Stimulated activated CD8-positive, alpha-beta memory T cell treated with anti-CD3 and anti-CD28 coated beads, Interleukin-15, amount 100 ng/mL, for 48 hours (primary cell): ENCODE results near the gene TMEM117.
"Not testable (repeated sequence)": the region's sequence is repeated elsewhere in the genome, so short reads cannot be mapped to it uniquely, and the experiment has no call there.

Experiments
- DNase-seq, 2 donors: peaks; one replicate each; pipeline ENCODE4 v3.0.0-alpha.2; 2020; ENCODE audit warnings: low read depth in 2 of 2

The TMEM117 gene

GRCh38 chr12:44020555-44020954, 184.7 kb downstream of the TMEM117 start:
- DNase-seq = no peak

DNA sequence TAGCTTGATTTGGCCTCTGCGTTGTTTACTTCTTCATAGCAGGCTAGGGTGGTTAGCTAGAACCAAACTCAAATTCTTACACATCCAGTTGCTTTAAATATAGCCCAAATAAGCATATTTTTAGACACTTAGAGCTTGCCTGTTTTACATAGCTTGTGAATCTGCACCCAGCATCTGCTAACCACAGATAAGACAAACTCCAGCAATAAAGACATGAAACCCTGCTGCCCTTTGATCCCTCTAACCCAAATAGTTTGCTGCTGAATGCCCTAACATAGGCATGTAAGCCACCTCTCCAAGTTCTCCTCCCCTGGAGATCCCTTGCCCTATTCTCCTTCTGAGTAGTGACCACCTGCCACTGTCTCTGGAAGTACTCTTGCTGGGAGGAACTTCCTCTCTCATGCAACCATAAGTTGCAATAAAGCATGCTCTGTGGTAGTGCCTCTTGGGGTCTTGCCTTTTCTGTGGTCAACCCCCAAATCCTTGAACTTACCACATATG, 185.6 kb downstream of the TMEM117 start:
- DNase-seq = no peak

- no peak for DNase-seq
Measured at GRCh38 chr12:44025499-44025898, 189.6 kb downstream of the TMEM117 start.

GRCh38 chr12:44026046-44026445, 190.2 kb downstream of the TMEM117 start:
- DNase-seq = no peak

DNA sequence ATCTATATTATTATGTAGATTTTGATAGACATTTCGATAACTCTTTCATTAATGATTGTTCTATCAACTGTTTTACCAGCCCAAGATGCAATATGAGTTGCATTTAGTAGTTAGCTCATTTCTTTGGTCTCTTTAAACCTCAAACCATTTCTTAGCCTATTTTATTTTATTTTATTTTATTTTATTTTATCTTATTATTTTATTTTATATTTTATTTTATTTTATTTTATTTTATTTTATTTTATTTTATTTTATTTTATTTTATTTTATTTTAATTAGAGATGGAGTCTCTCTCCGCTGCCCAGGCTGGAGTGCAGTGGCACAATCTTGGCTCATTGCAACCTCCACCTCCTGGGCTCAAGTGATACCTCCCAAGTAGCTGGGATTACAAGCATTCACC, 191.0 kb downstream of the TMEM117 start:
- not testable (repeated sequence) for DNase-seq

- DNase-seq = no peak
Measured at GRCh38 chr12:44029194-44029593, 193.3 kb downstream of the TMEM117 start.

- no peak for DNase-seq
Measured at GRCh38 chr12:44031472-44032185, 195.7 kb downstream of the TMEM117 start.

DNA sequence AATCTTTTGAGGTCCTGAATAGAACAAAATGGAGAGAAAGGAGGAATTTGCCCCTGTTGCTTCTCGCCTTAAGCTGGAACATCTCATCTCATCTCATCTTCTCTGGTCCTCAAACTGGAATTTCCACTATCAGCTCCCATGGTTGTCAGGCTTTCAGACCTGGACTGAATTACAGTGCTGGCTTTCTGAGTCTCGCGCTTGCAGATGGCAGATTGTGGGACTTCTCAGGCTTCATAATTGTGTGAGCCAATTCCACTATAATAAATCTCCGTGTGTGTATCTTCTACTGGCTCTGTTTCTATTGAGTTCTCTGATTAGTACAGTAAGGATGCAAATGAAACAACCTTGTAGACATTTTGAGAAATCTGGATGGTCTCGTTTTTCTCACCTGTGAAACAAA, 199.0 kb downstream of the TMEM117 start:
- DNase-seq = no peak

- no peak for DNase-seq
Measured at GRCh38 chr12:44036875-44037443, 201.1 kb downstream of the TMEM117 start.

DNA sequence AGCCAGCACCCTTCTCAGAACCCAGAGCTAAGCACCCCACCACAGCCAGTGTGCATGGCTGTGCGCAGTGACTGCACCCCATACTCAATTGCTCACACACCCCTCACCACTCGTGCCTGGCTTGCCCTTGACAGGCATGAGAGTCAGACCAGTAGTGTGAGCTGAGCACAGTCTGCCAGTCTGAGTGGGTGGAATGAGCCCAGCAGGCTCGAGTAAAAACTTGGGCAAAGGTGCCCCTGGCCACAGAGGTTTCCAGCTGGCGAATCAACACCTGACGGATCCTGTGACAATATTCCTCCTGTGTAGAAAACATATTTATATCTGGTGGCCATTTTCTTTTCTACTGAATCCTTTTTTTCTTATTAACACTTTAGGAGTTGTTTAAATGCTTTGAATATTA, 202.5 kb downstream of the TMEM117 start:
- DNase-seq = no peak

DNA sequence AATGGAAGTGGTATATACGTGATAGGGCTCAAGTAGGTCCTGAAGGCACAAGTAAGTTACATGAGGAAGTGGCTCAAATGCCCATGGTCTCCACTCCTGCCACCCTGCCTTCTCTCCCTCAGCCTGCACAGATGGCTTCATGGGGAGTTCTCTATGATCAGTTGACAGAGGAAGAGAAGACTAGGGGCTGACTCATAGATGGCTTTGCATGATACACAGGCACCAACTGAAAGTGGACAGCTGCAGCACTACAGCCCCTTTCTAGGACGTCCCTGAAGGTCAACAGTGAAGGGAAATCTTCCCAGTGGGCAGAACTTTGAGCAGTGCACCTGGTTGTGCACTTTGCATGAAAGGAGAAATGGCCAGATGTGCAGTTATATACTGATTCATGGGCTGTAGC, 208.6 kb downstream of the TMEM117 start:
- not testable (repeated sequence) for DNase-seq

GRCh38 chr12:44046732-44047417, 211.0 kb downstream of the TMEM117 start:
- DNase-seq = no peak

- no peak for DNase-seq
Measured at GRCh38 chr12:44052554-44052953, 216.7 kb downstream of the TMEM117 start.

GRCh38 chr12:44053549-44054127, 217.8 kb downstream of the TMEM117 start:
- no peak for DNase-seq

- DNase-seq = no peak
Measured at GRCh38 chr12:44054281-44054680, 218.4 kb downstream of the TMEM117 start.

- DNase-seq = no peak
Measured at GRCh38 chr12:44058366-44058765, 222.5 kb downstream of the TMEM117 start.

DNA sequence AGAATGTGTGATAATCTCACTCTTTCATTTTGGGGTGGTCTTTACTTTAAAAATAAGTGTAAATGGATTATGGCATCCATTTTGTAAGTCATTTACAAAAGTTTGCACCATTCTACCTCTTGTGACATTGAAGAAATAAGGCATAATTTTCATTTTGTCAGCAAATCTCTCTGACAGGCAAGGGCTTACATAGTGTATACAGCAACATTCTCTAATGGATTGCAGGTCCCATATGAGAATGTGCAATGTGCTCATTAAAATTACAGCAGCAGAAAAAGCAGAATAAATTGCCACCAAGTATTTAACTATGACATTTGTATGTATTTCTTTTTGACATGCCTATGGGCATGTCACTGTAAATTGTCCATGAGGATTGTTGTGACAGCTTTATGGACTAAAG, 223.6 kb downstream of the TMEM117 start:
- DNase-seq = no peak

DNA sequence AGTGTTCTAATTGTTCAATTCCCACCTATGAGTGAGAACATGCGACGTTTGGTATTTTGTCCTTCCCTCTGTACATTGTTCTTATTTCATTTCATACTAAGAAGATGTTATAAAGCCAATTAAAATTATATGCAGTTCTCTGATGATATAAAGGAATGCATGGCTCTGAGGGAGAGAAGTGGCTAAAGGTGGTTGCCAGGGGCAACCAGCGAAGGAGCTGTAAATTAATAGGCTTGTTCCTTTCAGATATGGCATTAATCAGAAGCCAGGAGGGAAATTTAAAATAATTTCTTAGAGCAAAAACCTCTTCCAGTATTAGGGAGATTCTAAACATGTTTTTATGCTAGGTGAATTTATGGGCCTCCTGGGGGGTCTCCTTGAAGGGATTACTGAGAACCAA, 227.8 kb downstream of the TMEM117 start:
- DNase-seq = no peak

- no peak for DNase-seq
Measured at GRCh38 chr12:44076871-44077270, 241.0 kb downstream of the TMEM117 start.

DNA sequence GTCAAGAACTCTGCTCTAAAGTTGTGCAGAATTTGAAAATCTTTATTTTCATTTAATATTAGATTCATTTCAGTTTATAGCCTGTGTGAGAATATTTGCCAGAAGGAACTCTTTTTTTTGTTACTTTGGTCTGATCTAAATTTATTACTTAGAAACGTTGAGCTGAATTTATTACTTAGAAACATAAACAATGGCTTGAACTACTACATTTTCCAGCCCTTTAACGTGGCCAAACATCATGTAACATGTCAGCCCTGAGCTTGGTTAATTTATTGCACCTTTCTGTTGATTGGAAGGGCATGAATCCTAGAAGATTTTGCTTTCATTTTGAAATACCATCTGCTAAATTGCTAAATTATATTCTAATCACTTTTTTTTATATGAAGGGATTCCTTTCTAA, 241.4 kb downstream of the TMEM117 start:
- no peak for DNase-seq

DNA sequence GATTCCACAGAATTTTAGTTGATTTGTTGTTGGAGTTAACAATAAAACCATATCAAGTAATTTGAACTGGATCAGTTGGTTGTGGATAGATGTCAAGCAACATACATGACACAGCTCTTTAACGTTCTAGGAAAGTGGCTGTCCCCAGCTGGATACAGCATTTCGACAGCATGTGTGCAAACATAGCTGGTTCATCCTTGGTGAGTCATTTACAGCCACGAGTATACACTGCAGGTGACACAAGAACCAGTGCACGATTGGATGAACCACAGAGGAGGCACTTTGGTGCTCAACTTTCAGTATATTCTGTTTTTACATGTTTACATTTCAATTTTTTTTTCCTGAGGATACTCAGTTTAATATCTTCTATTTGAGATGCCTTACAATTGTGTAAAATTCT, 242.4 kb downstream of the TMEM117 start:
- DNase-seq = no peak

GRCh38 chr12:44088647-44089046, 252.8 kb downstream of the TMEM117 start:
- DNase-seq = no peak
